Heart right ventricle (tissue), 16 donors: Measurements from ENCODE around the gene PJA1. TPM values are rescaled to one million over a fixed set of nuclear protein-coding genes. Genes with fewer than 3 reads are reported as not detected.

Experiments
- ATAC-seq, 8 donors: fragments of 200-7000 bp; cut with Tn5 transposase; one replicate each; pipeline ENCODE4 v1.9.1; 2020; ENCODE audit warnings: mild to moderate bottlenecking in 8 of 8, moderate library complexity in 8 of 8, moderate number of reproducible peaks in 1 of 8
- DNase-seq, 2 donors: peaks; one replicate each; pipeline ENCODE4 v3.0.0-alpha.2; 2020
- H3K27ac ChIP-seq, 10 donors: fragments of 200-600 bp; sonication (generic) in 2 of 10; one replicate each; pipeline versions ENCODE4 v1.5.0 to v1.8.0; 2020 to 2022; ENCODE audit warnings: mild to moderate bottlenecking in 3 of 10
- H3K27me3 ChIP-seq, 7 donors: fragments of 200-600 bp; one replicate each; pipeline ENCODE4 v1.8.0; 2021 to 2022; ENCODE audit warnings: mild to moderate bottlenecking in 2 of 7
- H3K36me3 ChIP-seq, 9 donors: fragments of 200-600 bp; sonication (generic) in 1 of 9; one replicate each; pipeline versions ENCODE4 v1.5.0 to v1.8.0; 2020 to 2022; ENCODE audit warnings: mild to moderate bottlenecking in 2 of 9
- H3K4me1 ChIP-seq, 9 donors: fragments of 200-600 bp; sonication (generic) in 1 of 9; one replicate each; pipeline versions ENCODE4 v1.5.0 to v1.8.0; 2020 to 2022; ENCODE audit warnings: mild to moderate bottlenecking in 4 of 9
- H3K4me3 ChIP-seq, 10 donors: fragments of 200-600 bp; sonication (generic) in 2 of 10; one replicate each; pipeline versions ENCODE4 v1.5.0 to v1.8.0; 2020 to 2022; ENCODE audit warnings: mild to moderate bottlenecking in 7 of 10, moderate library complexity in 2 of 10
- H3K9me3 ChIP-seq, 11 donors: fragments of 200-600 bp in 10 of 11; sonication (generic) in 2 of 11; one replicate each; pipeline versions ENCODE4 v1.5.0 to v1.8.0; 2013 to 2022; ENCODE audit warnings: mild to moderate bottlenecking in 2 of 11, control low read depth in 1 of 11, moderate library complexity in 1 of 11
- CTCF ChIP-seq, 9 donors: fragments of 200-600 bp; sonication (generic) in 2 of 9; IDR thresholded peaks; one replicate each; pipeline versions ENCODE4 v1.5.0 to v1.8.0; 2021 to 2022; ENCODE audit warnings: antibody characterized with exemption in 9 of 9, mild to moderate bottlenecking in 5 of 9, moderate library complexity in 1 of 9
- WGBS, 2 donors: extraction: QIAGEN DNeasy Blood & Tissue Kit; methylation state at CpG; one replicate each; pipeline ENCODE4 v1.1.7; 2013; ENCODE audit warnings: inconsistent platforms in 1 of 2; 5-methylcytosine and 5-hydroxymethylcytosine counted together
- intact Hi-C, 10 donors: fragments of 100-400 bp; cut with DNase I; formaldehyde crosslinking; loops; one replicate each; pipeline versions ENCODE4 v1.11.1 to v1.14.2; 2022
- polyA plus RNA-seq, 2 donors: library from polyadenylated mRNA; stranded (reverse); fragments of 200-250 nt; gene quantifications; one replicate each; pipeline ENCODE4 v1.2.3, GENCODE V29; 2013
- total RNA-seq, 10 donors: library from RNA; stranded (reverse); fragmentation: NEBNext Ultra II Directional in 3 of 10; extraction: Animal tissue kit (Norgen Biotek cat#: 25700) in 3 of 10; gene quantifications; one replicate each; pipeline versions ENCODE4 v1.2.1 to v1.2.4, GENCODE V29; 2021 to 2023
- donor health status: Arrhythmogenic right ventricular cardiomyopathy.
- donor health status: ischemic (EF 13 %, LVEDD 7.1; RV severe dilation, severe dysfunction).
- donor health status: healthy with polysubstance abuse.
- donor health status: DM: no; HTN: yes; CAD: no.
- donor health status: DM: no; HTN: no; CAD: no.
- donor health status: ischemic (EF 25% LVEDD 6.9; RV normal size, moderate dysfunction).
- donor health status: ischemic (EF 25% LVEDD 5.7; RV mildly dilated, moderate dysfunction).
- donor health status: healthy.
- donor health status: DM: yes; HTN: yes; CAD: no.
- donor health status: Ischemic cardiomyopathy.
- donor health status: ischemic (EF 35%, LVEDD 5.7; RV mildly dilated, moderate dysfunction).
- donor health status: nonischemic (EF 11% LVEDD 7.7; RV severe dilation, severe dysfunction).
- donor health status: DM: yes; HTN: yes; CAD: no.
- donor health status: PGD.
- donor health status: ischemic (EF 29% LVEDD 5.4; RV normal size, mild dysfunction).
- donor health status: nonischemic (EF 23%, LVEDD 6.1; RV moderate dilation, normal function).

Gene PJA1
- total and polyA plus RNA-seq, 12 donors = 4.5 to 20.2 (median 15.0) TPM

DNA sequence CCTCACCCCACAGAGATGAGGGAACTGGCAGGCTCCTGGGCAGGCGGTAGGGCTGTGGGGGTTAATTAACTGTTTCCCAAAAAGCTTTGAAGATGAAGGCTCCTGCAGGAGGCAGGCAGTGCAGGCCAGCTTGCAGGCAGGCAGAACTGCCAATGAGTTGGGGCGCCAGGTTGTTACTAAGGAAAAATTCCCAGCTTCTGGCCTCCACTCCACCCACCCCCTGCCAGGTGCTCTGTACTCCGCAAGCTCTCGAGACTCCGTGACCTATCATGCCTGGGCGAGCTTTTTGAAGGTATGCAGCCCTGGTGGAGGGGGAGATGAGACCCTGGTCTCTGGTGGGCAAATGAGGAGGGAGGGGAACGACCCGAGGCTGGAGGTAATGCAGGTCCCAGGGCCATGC, 41.8 kb downstream of the PJA1 start:
- WGBS, 2 donors = 87 to 92% methylated on average over 8 of the region's 8 CpGs
- H3K27me3 ChIP-seq = peaks cover 0 to 59% (median 0%) of the 10 kb centered on the region in 7 donors
- intact Hi-C loops = no loop called here
- H3K27ac ChIP-seq = no peak overlapping the region
- TF ChIP-seq CTCF (IDR thresholded peaks at IDR 0.05) = no peak
- peaks cover 0 to 3% (median 0%) of the 10 kb centered on the region in 9 donors for H3K4me1 ChIP-seq
- H3K36me3 ChIP-seq = no peaks in the 10 kb centered on the region
- no peak for DNase-seq
- no peak for ATAC-seq
- no peak overlapping the region for H3K4me3 ChIP-seq
- no peaks in the 10 kb centered on the region for H3K9me3 ChIP-seq

GRCh38 chrX:69121321-69122000, 43.8 kb downstream of the PJA1 start:
- TF ChIP-seq CTCF (IDR thresholded peaks at IDR 0.05) = no peak
- peaks cover 0 to 40% (median 0%) of the 10 kb centered on the region in 7 donors for H3K27me3 ChIP-seq
- H3K4me1 ChIP-seq = no peaks in the 10 kb centered on the region
- no peak for ATAC-seq
- no peaks in the 10 kb centered on the region for H3K9me3 ChIP-seq
- H3K4me3 ChIP-seq = no peak overlapping the region
- H3K27ac ChIP-seq = no peak overlapping the region
- no peak for DNase-seq
- H3K36me3 ChIP-seq = no peaks in the 10 kb centered on the region
- WGBS, 2 donors = 83 to 90% methylated on average over 10 to 11 of the region's 11 CpGs
- intact Hi-C loops = no loop called here

DNA sequence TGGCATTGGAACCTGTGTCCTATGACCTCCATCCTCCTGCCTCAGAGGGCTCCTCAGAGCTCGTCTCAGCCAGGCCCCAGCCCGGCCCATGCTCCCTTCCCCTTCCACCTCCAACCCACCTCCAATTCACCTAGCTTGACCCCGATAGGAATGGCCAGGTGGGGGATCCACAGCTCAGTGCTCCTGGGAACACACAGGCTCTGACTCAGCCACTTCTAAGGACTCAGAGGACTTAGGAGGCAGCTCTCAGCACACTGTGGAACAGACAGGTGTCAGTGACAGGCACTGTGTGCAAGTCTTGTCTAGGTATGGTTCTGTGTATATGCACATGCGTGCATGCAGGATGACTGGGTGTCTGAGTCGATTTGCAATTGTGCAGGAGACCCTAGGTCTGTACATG, 44.8 kb downstream of the PJA1 start:
- no peak for TF ChIP-seq CTCF (IDR thresholded peaks at IDR 0.05)
- H3K36me3 ChIP-seq = no peaks in the 10 kb centered on the region
- DNase-seq (no peak), ATAC-seq (no peak)
- H3K27me3 ChIP-seq = peaks cover 0 to 33% (median 0%) of the 10 kb centered on the region in 7 donors
- no peak overlapping the region for H3K4me3 ChIP-seq
- no peaks in the 10 kb centered on the region for H3K9me3 ChIP-seq
- 95 to 98% methylated on average over 5 of the region's 5 CpGs for WGBS, 2 donors
- intact Hi-C loops = no loop called here
- H3K4me1 ChIP-seq = no peaks in the 10 kb centered on the region
- no peak overlapping the region for H3K27ac ChIP-seq

- TF ChIP-seq CTCF (IDR thresholded peaks at IDR 0.05) = no peak
- H3K4me3 ChIP-seq = no peak overlapping the region
- intact Hi-C loops = no loop called here
- H3K36me3 ChIP-seq = no peaks in the 10 kb centered on the region
- no peak overlapping the region for H3K27ac ChIP-seq
- H3K9me3 ChIP-seq = no peaks in the 10 kb centered on the region
- ATAC-seq (no peak), DNase-seq (no peak)
- peaks cover 0 to 21% (median 0%) of the 10 kb centered on the region in 7 donors for H3K27me3 ChIP-seq
- no peaks in the 10 kb centered on the region for H3K4me1 ChIP-seq
- WGBS, 2 donors = 36 to 64% methylated on average over 1 to 2 of the region's 2 CpGs
These were observed 46.1 kb downstream of the PJA1 start for GRCh38 chrX:69119122-69119521.
